CD4-positive, alpha-beta memory T cell (primary cell): Measurements from ENCODE around the gene TANGO2. TPM values are rescaled to one million over a fixed set of nuclear protein-coding genes. Genes with fewer than 3 reads are reported as not detected.

ENCODE experiments used
- CTCF ChIA-PET: fragments of 350-600 bp; sonication (Branson Sonifier 250); formaldehyde crosslinking; loops from one replicate; lab custom pipeline; 2021; ENCODE audit warnings: inconsistent platforms; ENCODE audit not compliant: partially characterized antibody; lab: Charles Lee
- POLR2A ChIA-PET: fragments of 350-600 bp; sonication (Branson Sonifier 250); formaldehyde crosslinking; loops from one replicate; lab custom pipeline; 2021; ENCODE audit not compliant: partially characterized antibody; lab: Charles Lee
- DNase-seq, 5 donors: peaks; one replicate each; pipeline versions ENCODE4 v3.0.0 to v3.0.0-alpha.2; 2020 to 2022; ENCODE audit warnings: mixed read lengths in 1 of 5
- H3K27ac ChIP-seq: one replicate; pipeline ENCODE4 v1.7.0; 2013; ENCODE audit warnings: low read depth, low read length
- H3K27me3 ChIP-seq: 2 replicates; pipeline ENCODE4 v1.7.0; 2013; ENCODE audit warnings: mild to moderate bottlenecking, low read length, moderate library complexity; ENCODE audit not compliant: insufficient read depth
- H3K36me3 ChIP-seq: 2 replicates; pipeline ENCODE4 v1.7.0; 2013; ENCODE audit warnings: mild to moderate bottlenecking, low read length, moderate library complexity; ENCODE audit not compliant: insufficient read depth
- H3K4me1 ChIP-seq: 2 replicates; pipeline ENCODE4 v1.7.0; 2013; ENCODE audit warnings: mild to moderate bottlenecking, low read length, moderate library complexity; ENCODE audit not compliant: insufficient read depth
- H3K4me3 ChIP-seq, 2 donors: one replicate each; pipeline ENCODE4 v1.7.0; 2013; ENCODE audit warnings: low read length in 2 of 2, mild to moderate bottlenecking in 1 of 2
- H3K9me3 ChIP-seq, 2 donors: one replicate each; pipeline ENCODE4 v1.7.0; 2013; ENCODE audit warnings: low read length in 2 of 2, control low read depth in 1 of 2; ENCODE audit not compliant: control insufficient read depth in 1 of 2
- H3K27ac Mint-ChIP-seq, 7 donors: one replicate each; pipeline ENCODE4 v1.8.0; 2020 to 2021; ENCODE audit warnings: mixed read lengths in 7 of 7, mild to moderate bottlenecking in 6 of 7, inconsistent platforms in 3 of 7, moderate library complexity in 3 of 7
- H3K27me3 Mint-ChIP-seq, 2 donors: one replicate each; pipeline ENCODE4 v1.8.0; 2020 to 2021; ENCODE audit warnings: mixed read lengths in 2 of 2
- H3K36me3 Mint-ChIP-seq, 2 donors: one replicate each; pipeline ENCODE4 v1.8.0; 2020 to 2021; ENCODE audit warnings: mixed read lengths in 2 of 2, inconsistent platforms in 1 of 2, mild to moderate bottlenecking in 1 of 2
- H3K4me1 Mint-ChIP-seq, 4 donors: one replicate each; pipeline ENCODE4 v1.8.0; 2020 to 2021; ENCODE audit warnings: mixed read lengths in 4 of 4, mild to moderate bottlenecking in 1 of 4
- H3K4me3 Mint-ChIP-seq, 8 donors: one replicate each; pipeline ENCODE4 v1.8.0; 2020 to 2021; ENCODE audit warnings: mixed read lengths in 8 of 8, mild to moderate bottlenecking in 7 of 8, moderate library complexity in 6 of 8, inconsistent platforms in 3 of 8
- H3K9me3 Mint-ChIP-seq, 8 donors: one replicate each; pipeline ENCODE4 v1.8.0; 2020 to 2021; ENCODE audit warnings: mixed read lengths in 8 of 8, mild to moderate bottlenecking in 5 of 8, inconsistent platforms in 3 of 8, moderate library complexity in 1 of 8
- intact Hi-C: fragments of 100-400 bp; cut with micrococcal nuclease; formaldehyde crosslinking; loops from one replicate; pipeline ENCODE4 v1.15.1; 2023
- polyA plus RNA-seq, 2 donors: library from polyadenylated mRNA; unstranded; fragments of 300-500 nt; fragmentation: Illumina TruSeq; gene quantifications; one replicate each; pipeline ENCODE4 v1.2.3, GENCODE V29; 2021
- total RNA-seq, 2 experiments: library from RNA; stranded (reverse); gene quantifications; one replicate each; pipeline ENCODE4 v1.2.3, GENCODE V29; 2021

TANGO2 gene
- total and polyA plus RNA-seq, 4 experiments from 2014 or later = 40.9 to 51.5 (median 47.3) TPM

GRCh38 chr22:20003304-20003703, 17.6 kb upstream of the TANGO2 start:
- Mint-ChIP-seq H3K4me1 (no peaks in the 10 kb centered on the region), H3K4me3 (no peak overlapping the region), H3K27ac (no peak overlapping the region), H3K27me3 (no peaks in the 10 kb centered on the region), H3K9me3 (peaks cover 0 to 20% (median 15%) of the 10 kb centered on the region in 8 donors), H3K36me3 (peaks cover 0 to 6% of the 10 kb centered on the region in 2 donors)
- intact Hi-C loops = no loop called here
- Histone ChIP-seq H3K9me3 (no peaks in the 10 kb centered on the region), H3K27me3 (no peaks in the 10 kb centered on the region), H3K4me3 (no peak overlapping the region), H3K36me3 (no peaks in the 10 kb centered on the region), H3K27ac (no peak overlapping the region), H3K4me1 (no peaks in the 10 kb centered on the region)
- no peak for DNase-seq
- CTCF ChIA-PET = no interaction called here
- POLR2A ChIA-PET = interaction anchor here (1.2 kb wide), 1 partner anchor 18 kb away, joined by 3 read pairs; no protein-coding TSS in a partner anchor

DNA sequence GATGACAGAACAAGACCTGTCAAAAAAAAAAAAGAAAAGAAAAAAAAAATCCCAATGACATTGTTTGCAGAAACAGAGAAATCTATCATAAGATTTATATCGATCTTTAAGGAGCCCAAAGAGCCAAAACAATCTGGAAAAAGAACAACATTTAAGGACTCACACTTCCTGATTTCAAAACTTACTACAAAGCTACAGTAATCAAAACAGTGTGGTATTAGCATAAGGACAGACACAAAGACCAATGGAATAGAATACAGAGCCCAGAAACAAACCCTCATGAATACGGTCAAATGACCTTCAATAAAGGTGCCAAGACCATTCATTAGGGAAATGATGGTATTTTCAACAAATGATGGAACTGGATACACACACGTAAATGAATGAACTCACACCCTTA, 16.4 kb upstream of the TANGO2 start:
- Histone ChIP-seq H3K27me3 (no peaks in the 10 kb centered on the region), H3K36me3 (no peaks in the 10 kb centered on the region), H3K4me1 (peaks cover 3% of the 10 kb centered on the region), H3K9me3 (no peaks in the 10 kb centered on the region), H3K27ac (no peak overlapping the region), H3K4me3 (no peak overlapping the region)
- H3K4me3 Mint-ChIP-seq = no peak overlapping the region
- H3K36me3 Mint-ChIP-seq = peaks cover 0 to 6% of the 10 kb centered on the region in 2 donors
- DNase-seq = no peak
- H3K27me3 Mint-ChIP-seq = no peaks in the 10 kb centered on the region
- POLR2A ChIA-PET = no interaction called here
- H3K27ac Mint-ChIP-seq = peak overlapping the region in 1 of 7 donors; percentile 37
- CTCF ChIA-PET = no interaction called here
- peaks cover 0 to 20% (median 15%) of the 10 kb centered on the region in 8 donors for H3K9me3 Mint-ChIP-seq
- intact Hi-C loops = no loop called here
- no peaks in the 10 kb centered on the region for H3K4me1 Mint-ChIP-seq

DNA sequence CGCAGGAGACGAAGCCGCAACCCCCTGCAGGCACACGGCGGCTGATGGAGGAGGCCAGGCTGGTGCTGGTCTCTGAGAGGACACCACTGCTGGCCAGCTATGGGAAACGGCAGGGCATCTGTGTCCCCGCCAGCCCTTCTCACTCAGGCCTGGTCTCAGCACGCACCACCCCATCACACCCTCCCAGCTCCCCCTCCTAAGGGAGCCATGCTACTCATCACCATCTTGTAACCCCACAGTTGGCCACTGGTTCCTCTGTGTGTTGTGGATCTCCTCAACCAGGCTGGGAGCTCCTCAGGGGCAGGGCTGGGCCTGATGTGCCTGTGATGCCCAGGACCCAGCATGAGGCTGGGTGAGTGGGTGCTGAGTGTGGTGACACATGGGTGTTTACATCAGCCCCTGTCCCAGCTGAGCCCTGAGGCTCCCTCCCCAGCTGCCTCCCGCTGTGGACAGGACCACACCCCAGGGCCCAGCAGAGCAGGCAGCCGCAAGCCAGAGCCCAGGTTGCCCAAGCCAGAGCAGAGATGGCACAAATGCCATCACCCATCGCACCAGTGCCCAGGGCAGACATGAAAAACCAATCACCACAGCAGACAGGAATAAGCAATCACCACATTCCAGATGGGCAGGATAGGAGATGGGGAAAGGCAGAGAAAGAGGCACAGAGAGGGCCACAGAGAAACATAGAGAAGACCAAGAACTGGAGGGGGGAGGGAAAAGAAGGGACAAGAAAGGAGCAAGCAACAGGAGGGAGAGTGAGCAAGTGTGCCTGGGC, 12.5 kb upstream of the TANGO2 start:
- no peaks in the 10 kb centered on the region for H3K27me3 ChIP-seq
- peaks cover 0 to 2% of the 10 kb centered on the region in 2 donors for H3K27me3 Mint-ChIP-seq
- H3K27ac ChIP-seq = no peak overlapping the region
- no peaks in the 10 kb centered on the region for H3K9me3 ChIP-seq
- no peaks in the 10 kb centered on the region for H3K4me1 Mint-ChIP-seq
- H3K27ac Mint-ChIP-seq = no peak overlapping the region
- H3K36me3 ChIP-seq = no peaks in the 10 kb centered on the region
- ChIA-PET CTCF (no interaction called here), POLR2A (no interaction called here)
- no peak overlapping the region for H3K4me3 ChIP-seq
- H3K4me1 ChIP-seq = peaks cover 24% of the 10 kb centered on the region
- intact Hi-C loops = no loop called here
- H3K4me3 Mint-ChIP-seq = no peak overlapping the region
- DNase-seq = no peak
- H3K36me3 Mint-ChIP-seq = peaks cover 0 to 4% of the 10 kb centered on the region in 2 donors
- peaks cover 0 to 12% (median 7%) of the 10 kb centered on the region in 8 donors for H3K9me3 Mint-ChIP-seq

- H3K4me3 Mint-ChIP-seq = no peak overlapping the region
- peaks cover 0 to 5% (median 1%) of the 10 kb centered on the region in 8 donors for H3K9me3 Mint-ChIP-seq
- no peak overlapping the region for H3K27ac ChIP-seq
- intact Hi-C loops = no loop called here
- POLR2A ChIA-PET = no interaction called here
- H3K36me3 Mint-ChIP-seq = peaks cover 0 to under 1% of the 10 kb centered on the region in 2 donors
- no peaks in the 10 kb centered on the region for H3K36me3 ChIP-seq
- H3K27ac Mint-ChIP-seq = no peak overlapping the region
- no peaks in the 10 kb centered on the region for H3K4me1 Mint-ChIP-seq
- peaks cover 0 to 2% of the 10 kb centered on the region in 2 donors for H3K27me3 Mint-ChIP-seq
- no peak for DNase-seq
- no peak overlapping the region for H3K4me3 ChIP-seq
- CTCF ChIA-PET = no interaction called here
- H3K4me1 ChIP-seq = peaks cover 24% of the 10 kb centered on the region
- no peaks in the 10 kb centered on the region for H3K27me3 ChIP-seq
- no peaks in the 10 kb centered on the region for H3K9me3 ChIP-seq
These were observed 11.9 kb upstream of the TANGO2 start for GRCh38 chr22:20009018-20009491.

- POLR2A ChIA-PET = no interaction called here
- no peak overlapping the region for H3K4me3 Mint-ChIP-seq
- CTCF ChIA-PET = no interaction called here
These were observed 11.2 kb upstream of the TANGO2 start for GRCh38 chr22:20009582-20010306.

GRCh38 chr22:20010307-20011122, 10.4 kb upstream of the TANGO2 start:
- Histone ChIP-seq H3K4me1 (peaks cover 28% of the 10 kb centered on the region), H3K9me3 (no peaks in the 10 kb centered on the region), H3K27ac (no peak overlapping the region), H3K36me3 (no peaks in the 10 kb centered on the region), H3K27me3 (no peaks in the 10 kb centered on the region), H3K4me3 (no peak overlapping the region)
- peaks cover 0 to 5% (median 3%) of the 10 kb centered on the region in 4 donors for H3K4me1 Mint-ChIP-seq
- H3K9me3 Mint-ChIP-seq = no peaks in the 10 kb centered on the region
- no peak overlapping the region for H3K27ac Mint-ChIP-seq
- intact Hi-C loops = no loop called here
- ChIA-PET POLR2A (interaction anchor here (1.1 kb wide), 1 partner anchor 11 kb away, joined by 7 read pairs; the partner anchor contains the start of gene TANGO2), CTCF (no interaction called here)
- H3K4me3 Mint-ChIP-seq = no peak overlapping the region
- H3K27me3 Mint-ChIP-seq = peaks cover 0 to 2% of the 10 kb centered on the region in 2 donors
- DNase-seq = no peak
- no peaks in the 10 kb centered on the region for H3K36me3 Mint-ChIP-seq

More at GRCh38 chr22:20009582-20010306, 11.2 kb upstream of the TANGO2 start:
- Mint-ChIP-seq H3K4me1 (no peaks in the 10 kb centered on the region), H3K27ac (no peak overlapping the region), H3K27me3 (peaks cover 0 to 2% of the 10 kb centered on the region in 2 donors), H3K36me3 (no peaks in the 10 kb centered on the region), H3K9me3 (no peaks in the 10 kb centered on the region)
- intact Hi-C loops = no loop called here
- Histone ChIP-seq H3K27ac (no peak overlapping the region), H3K4me1 (peaks cover 24% of the 10 kb centered on the region), H3K9me3 (no peaks in the 10 kb centered on the region), H3K27me3 (no peaks in the 10 kb centered on the region), H3K36me3 (no peaks in the 10 kb centered on the region), H3K4me3 (no peak overlapping the region)
- DNase-seq = no peak
